PC-9 (cell line): ENCODE results near the gene ELMOD1.

Experiments
- CTCF ChIP-seq: fragments of 200-600 bp; sonication (generic); conservative IDR thresholded peaks from 2 replicates; pipeline ENCODE4 v1.6.1; 2017; ENCODE audit warnings: mixed run types, antibody characterized with exemption, mild to moderate bottlenecking, moderate library complexity
- EZH2 ChIP-seq: fragments of 200-600 bp; sonication (generic); IDR thresholded peaks from 2 replicates; pipeline ENCODE4 v1.8.0; 2017; ENCODE audit warnings: antibody characterized with exemption, low read depth

- TF ChIP-seq CTCF: no peak
- TF ChIP-seq EZH2: no peak
Observed at GRCh38 chr11:107678632-107678971, 87.7 kb downstream of the ELMOD1 start.
